Measurements from ENCODE around the gene KRTAP1-1. TPM values are rescaled to one million over a fixed set of nuclear protein-coding genes. Genes with fewer than 3 reads are reported as not detected.

KRTAP1-1 gene
- total and polyA plus RNA-seq, 2 experiments from 2014 or later, result not detected

GRCh38 chr17:41013606-41014005, 27.6 kb downstream of the KRTAP1-1 start:
- no peak for TF ChIP-seq ZNF331 (CRISPR knock-in tag; IDR thresholded peaks at IDR 0.05; ENCODE audit: low read depth)
- TF ChIP-seq ZNF114 (CRISPR knock-in tag; IDR thresholded peaks at IDR 0.05), result no peak
- no peak for TF ChIP-seq EZH2 (IDR thresholded peaks at IDR 0.05; ENCODE audit: low read depth, unreplicated experiment)
- TF ChIP-seq REST (IDR thresholded peaks at IDR 0.05; ENCODE audit: unreplicated experiment), result no peak
- TF ChIP-seq CTCF (conservative IDR thresholded peaks at IDR 0.05; ENCODE audit: low read depth in 2 of 2), result no peak
- no peak for TF ChIP-seq NANOG (IDR thresholded peaks at IDR 0.05; ENCODE audit: borderline replicate concordance)
- TF ChIP-seq JUNB (IDR thresholded peaks at IDR 0.05; ENCODE audit: unreplicated experiment), result no peak
- no peaks in the 10 kb centered on the region for H3K9me3 Mint-ChIP-seq
- Histone ChIP-seq H3K27me3 (ENCODE audit: insufficient read depth) (no peaks in the 10 kb centered on the region), H3K4me1 (ENCODE audit: insufficient read depth) (peaks cover 13% of the 10 kb centered on the region), H4K20me1 (replicated peaks; ENCODE audit: insufficient read depth) (no peaks in the 10 kb centered on the region), H3K36me3 (ENCODE audit: insufficient read depth) (no peaks in the 10 kb centered on the region), H3K27ac (ENCODE audit: low read depth) (no peak overlapping the region), H3K79me2 (replicated peaks; ENCODE audit: insufficient read depth) (no peaks in the 10 kb centered on the region), H3F3A (replicated peaks; ENCODE audit: low read depth) (no peaks in the 10 kb centered on the region), H3K4me2 (no peak overlapping the region), H2AFZ (no peak overlapping the region), H3K9me2 (ENCODE audit: insufficient read depth) (no peaks in the 10 kb centered on the region; the same call in 1 of the 2 replicates), H3K4me3 (no peak overlapping the region)
- no peaks in the 10 kb centered on the region for H3K36me3 Mint-ChIP-seq (ENCODE audit: low read depth)
- no peak overlapping the region for H3K4me3 Mint-ChIP-seq
- no peak overlapping the region for H3K27ac Mint-ChIP-seq
- ATAC-seq (no peak), DNase-seq (ENCODE audit: low spot score) (no peak)
- peaks cover under 1% of the 10 kb centered on the region for H3K27me3 Mint-ChIP-seq (ENCODE audit: insufficient read depth, low read depth, poor library complexity)
- peaks cover 10% of the 10 kb centered on the region; the same call in 2 of the 3 replicates for H3K4me1 Mint-ChIP-seq

GRCh38 chr17:41013181-41013580, 28.1 kb downstream of the KRTAP1-1 start:
- no peaks in the 10 kb centered on the region for H3K36me3 Mint-ChIP-seq (ENCODE audit: low read depth)
- H3K4me2 ChIP-seq, result no peak overlapping the region
- no peak overlapping the region; the same call in 1 of the 2 replicates for H2AFZ ChIP-seq
- H3K27ac ChIP-seq (ENCODE audit: low read depth), result no peak overlapping the region
- H3K4me1 Mint-ChIP-seq, result peaks cover 10% of the 10 kb centered on the region; the same call in 2 of the 3 replicates
- H3K9me3 Mint-ChIP-seq, result no peaks in the 10 kb centered on the region
- ATAC-seq (no peak), DNase-seq (ENCODE audit: low spot score) (no peak)
- H3K27me3 Mint-ChIP-seq (ENCODE audit: insufficient read depth, low read depth, poor library complexity), result peaks cover 1% of the 10 kb centered on the region
- H3K27ac Mint-ChIP-seq, result no peak overlapping the region
- H4K20me1 ChIP-seq (replicated peaks; ENCODE audit: insufficient read depth), result no peaks in the 10 kb centered on the region
- H3K4me3 Mint-ChIP-seq, result no peak overlapping the region
- H3F3A ChIP-seq (replicated peaks; ENCODE audit: low read depth), result no peaks in the 10 kb centered on the region
- no peak overlapping the region for H3K4me3 ChIP-seq
- peaks cover 14% of the 10 kb centered on the region for H3K4me1 ChIP-seq (ENCODE audit: insufficient read depth)
- H3K36me3 ChIP-seq (ENCODE audit: insufficient read depth), result no peaks in the 10 kb centered on the region
- H3K9me2 ChIP-seq (ENCODE audit: insufficient read depth), result no peaks in the 10 kb centered on the region; the same call in 1 of the 2 replicates
- H3K79me2 ChIP-seq (replicated peaks; ENCODE audit: insufficient read depth), result no peaks in the 10 kb centered on the region
- no peaks in the 10 kb centered on the region for H3K27me3 ChIP-seq (ENCODE audit: insufficient read depth)
- TF ChIP-seq CREB1 (CRISPR knock-in tag; IDR thresholded peaks at IDR 0.05; ENCODE audit: low read depth) (no peak), STAT1 (IDR thresholded peaks at IDR 0.05; ENCODE audit: unreplicated experiment) (no peak), ZNF331 (CRISPR knock-in tag; IDR thresholded peaks at IDR 0.05; ENCODE audit: low read depth) (no peak), ZNF462 (CRISPR knock-in tag; IDR thresholded peaks at IDR 0.05) (no peak)

Data from GM23338 (cell line).